GM13976 (cell line): ENCODE data around the gene PRDM8.

Experiments
- DNase-seq: peaks from one replicate; pipeline ENCODE4 v3.0.0; 2012; ENCODE audit warnings: low spot score
- CTCF ChIP-seq: IDR thresholded peaks from 2 replicates; pipeline ENCODE4 v1.5.1; 2012; ENCODE audit warnings: borderline replicate concordance, mild to moderate bottlenecking; ENCODE audit not compliant: insufficient read depth; ENCODE audit errors: extremely low read depth, missing control alignments, control extremely low read depth
- in situ Hi-C: fragments of 300-500 bp; cut with MboI; formaldehyde crosslinking; loops from one replicate; pipeline ENCODE4 v1.12.0; 2022; ENCODE audit warnings: low sequenced_read_pairs, mixed read lengths, inconsistent platforms; ENCODE audit not compliant: unreplicated experiment

The PRDM8 gene

DNA sequence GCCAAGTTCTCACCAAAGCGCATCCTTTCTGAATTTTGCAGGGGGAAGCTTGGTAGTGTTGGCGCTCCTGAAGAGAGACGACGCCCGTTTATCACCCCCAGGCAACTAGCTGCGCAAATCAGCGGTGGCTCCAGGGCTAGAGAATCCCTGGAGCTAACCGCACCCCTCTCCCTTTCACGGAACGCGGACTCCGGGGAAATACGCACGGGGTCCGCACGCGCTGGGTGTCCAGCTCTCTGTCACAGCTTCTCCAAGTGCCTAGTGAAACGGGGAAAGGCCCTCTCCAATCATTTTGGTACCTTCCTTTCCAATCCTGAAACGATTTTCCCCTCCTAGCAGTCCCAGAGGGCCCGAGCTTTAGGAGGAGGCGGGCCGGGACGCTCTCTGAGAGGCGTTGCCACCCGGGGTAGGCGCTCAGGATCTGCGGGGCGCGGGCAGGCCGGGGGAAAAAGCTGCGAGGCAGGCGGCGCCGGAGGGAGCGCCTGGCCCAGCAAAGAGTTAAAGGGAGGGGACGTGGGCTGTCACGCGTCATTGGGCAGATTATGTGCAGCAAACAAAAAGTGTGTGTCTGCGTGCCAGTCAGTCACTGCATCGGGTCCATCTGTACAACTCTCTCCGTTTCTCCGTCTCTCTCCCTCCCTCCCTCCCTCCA is at the start of gene PRDM8:
PRDM8 (plus strand) TSS at position 582 of the 652 bp plus-strand sequence. CDS start 2,578 bp downstream, outside the sequence.
- DNase-seq: no peak
- in situ Hi-C loops: loop anchor here (25.0 kb wide), 1 partner anchor 285 kb away; no protein-coding TSS in a partner anchor
- TF ChIP-seq CTCF: no peak

GRCh38 chr4:80150387-80151180 is 46.7 kb upstream of the PRDM8 start:
- TF ChIP-seq CTCF: no peak
- in situ Hi-C loops: no loop called here
- DNase-seq: no peak

- in situ Hi-C loops: no loop called here
- no peak for DNase-seq
- TF ChIP-seq CTCF: no peak
Measured at GRCh38 chr4:80151981-80152380, 45.3 kb upstream of the PRDM8 start.

DNA sequence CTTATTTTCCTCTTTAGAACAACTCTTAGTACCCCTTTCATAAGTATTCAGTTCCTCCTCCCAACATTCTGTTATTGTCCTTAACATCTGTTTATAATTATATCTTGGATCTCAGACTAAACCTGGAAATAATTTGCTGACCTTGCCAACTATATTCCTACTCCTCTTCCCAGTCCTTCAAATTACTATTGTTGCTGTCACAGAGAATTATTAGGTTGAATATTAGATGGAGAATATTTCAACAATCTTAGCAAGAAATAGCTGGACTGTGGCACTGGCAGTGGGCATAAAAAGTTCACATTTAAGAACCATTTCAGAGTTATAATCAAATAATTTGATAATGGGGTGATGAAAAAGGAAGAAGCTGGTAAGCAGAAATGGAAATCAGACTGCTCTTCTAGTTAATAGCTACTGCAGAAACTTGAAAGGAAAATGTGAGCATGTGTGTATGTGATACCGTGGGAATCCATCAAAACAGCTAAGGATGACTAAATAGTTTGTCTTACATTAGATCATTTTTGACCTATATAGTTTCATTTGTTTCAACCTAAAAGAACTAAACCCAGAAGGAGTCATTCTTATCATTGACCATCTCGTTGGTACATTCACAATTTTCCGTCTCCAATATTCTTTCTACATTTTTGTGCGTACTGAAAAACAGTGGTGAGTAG is 43.3 kb upstream of the PRDM8 start:
- no peak for TF ChIP-seq CTCF
- in situ Hi-C loops: no loop called here
- DNase-seq: no peak

DNA sequence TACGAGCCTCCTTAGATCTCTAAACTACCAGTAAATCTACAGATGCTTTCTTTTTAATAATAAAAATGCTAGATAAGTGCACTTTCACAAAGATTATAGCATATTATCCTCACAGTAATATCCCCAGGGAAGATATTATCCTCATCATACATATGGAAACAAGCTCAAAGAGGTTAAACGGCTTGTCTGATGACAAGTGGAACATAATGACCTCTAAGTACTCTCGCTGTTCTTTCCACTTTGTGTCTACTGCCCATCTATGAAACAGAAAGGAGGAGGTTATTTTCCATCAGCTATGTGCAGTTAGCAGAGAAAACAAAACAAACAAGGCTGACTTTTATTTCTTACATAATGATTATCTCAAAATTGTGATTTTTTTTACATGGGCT is 42.8 kb upstream of the PRDM8 start:
- in situ Hi-C loops: no loop called here
- no peak for TF ChIP-seq CTCF
- DNase-seq: no peak

- in situ Hi-C loops: no loop called here
- TF ChIP-seq CTCF: no peak
- DNase-seq: no peak
Measured at GRCh38 chr4:80155316-80155982, 41.9 kb upstream of the PRDM8 start.
